DMS53 treated with DMSO at 0.1 percent for 48 hours (cell line): ENCODE results near the gene C1orf56.

ENCODE experiments used
- DNase-seq: peaks from one replicate; lab custom pipeline; 2025; ENCODE audit not compliant: unreplicated experiment; lab: John Stamatoyannopoulos, UW

C1orf56 gene

DNA sequence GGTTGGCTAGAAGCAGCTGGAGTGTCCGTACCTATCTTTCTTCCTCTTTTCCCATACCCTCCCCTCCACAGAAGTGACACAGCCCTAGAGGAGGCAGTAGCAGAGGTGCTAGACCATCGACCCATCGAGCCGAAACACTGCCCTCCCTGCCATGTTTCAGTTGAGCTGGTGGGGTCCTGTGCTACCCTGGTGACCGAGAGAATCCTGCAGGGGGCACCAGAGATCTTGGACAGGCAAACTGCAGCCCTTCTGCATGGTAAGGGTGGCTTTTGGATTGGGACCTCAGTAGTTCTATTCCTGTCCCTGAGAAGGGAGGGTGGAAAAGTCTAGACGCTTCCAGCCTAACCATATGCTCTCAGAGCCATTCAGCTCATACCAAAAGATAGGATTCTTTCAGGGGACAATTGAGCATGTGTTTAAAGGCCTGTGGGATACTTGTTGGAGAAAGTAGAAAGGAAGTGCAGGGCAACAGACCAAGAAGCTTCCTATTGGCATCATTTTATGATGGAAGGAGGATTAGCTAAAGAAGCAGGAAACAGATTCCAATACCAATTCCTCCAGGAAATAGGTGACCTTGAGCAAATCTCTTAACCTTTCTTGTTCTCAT lies 22.9 kb upstream of the C1orf56 start:
- DNase-seq = peak; percentile 59

DNA sequence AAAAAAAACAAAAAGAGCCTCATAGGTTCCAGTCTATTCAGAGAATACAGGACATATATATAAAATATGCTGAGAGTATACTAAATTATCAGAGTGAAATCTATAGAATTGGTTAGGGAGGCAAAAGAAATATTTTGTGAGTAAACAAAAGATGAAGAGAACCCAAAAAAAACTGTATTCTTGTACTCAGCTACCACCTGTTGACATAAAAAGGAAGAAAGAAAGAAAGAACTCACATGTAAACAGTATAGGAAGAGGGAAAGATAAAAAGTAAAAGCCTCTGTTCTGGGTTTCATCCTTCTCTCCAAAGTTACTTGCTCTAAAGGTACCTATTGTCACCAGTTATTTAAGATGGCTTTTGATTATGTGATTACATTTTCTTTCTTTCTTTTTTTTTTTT lies 21.1 kb upstream of the C1orf56 start:
- no peak for DNase-seq

DNA sequence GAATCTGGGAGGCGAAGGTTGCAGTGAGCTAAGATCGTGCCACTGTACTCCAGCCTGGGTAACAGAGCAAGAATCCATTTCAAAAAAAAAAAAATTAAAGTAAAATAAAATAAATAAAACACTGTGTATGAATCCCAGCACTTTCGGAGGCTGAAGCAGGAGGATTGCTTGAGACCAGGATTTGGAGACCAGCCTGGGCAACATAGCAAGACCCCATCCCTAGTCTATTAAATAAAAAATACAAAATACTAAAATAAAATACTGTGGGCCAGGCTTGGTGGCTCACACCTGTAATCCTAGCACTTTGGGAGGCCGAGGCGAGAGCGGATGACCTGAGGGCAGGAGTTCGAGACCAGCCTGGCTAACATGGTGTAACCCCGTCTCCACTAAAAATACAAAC lies 15.4 kb upstream of the C1orf56 start:
- no peak for DNase-seq

DNA sequence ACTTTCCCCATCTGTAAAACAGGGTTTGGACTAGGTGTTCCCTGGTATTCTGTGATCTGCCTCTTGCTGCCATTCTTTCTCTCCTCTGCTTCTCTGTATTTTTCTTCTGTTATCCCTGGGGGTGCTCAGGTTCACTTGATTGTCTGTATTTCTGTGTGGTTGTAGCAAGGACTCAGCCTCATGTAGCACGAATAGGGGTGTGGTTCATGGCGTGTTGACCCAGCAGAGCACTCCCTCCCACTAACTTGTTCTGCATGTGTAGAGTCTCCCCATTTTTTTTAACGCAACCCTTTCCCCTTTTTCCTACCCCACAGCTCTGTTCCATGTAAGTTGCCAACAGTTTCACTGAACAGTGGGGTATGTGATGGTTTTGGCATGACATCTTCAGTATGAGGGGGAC lies 12.4 kb upstream of the C1orf56 start:
- DNase-seq = no peak

DNA sequence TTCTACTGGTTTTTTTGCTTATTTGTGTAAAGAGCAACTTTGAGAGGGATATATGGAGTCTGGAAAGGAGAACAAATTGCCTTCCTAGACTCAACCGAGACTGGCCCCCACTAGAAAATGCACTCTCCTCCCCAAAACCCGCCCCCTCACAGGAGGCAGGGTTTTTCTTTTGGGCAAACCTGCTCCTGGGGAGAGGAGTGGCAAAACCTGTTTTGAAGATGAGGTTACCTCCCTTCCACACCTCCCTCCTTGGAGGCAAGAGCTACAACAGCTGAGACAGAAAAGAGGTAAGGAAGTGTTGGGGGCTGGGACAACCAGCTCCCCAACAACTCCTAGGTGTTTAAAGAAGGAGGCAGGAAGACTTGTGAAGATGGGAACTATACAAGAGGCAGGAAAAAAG lies 11.2 kb upstream of the C1orf56 start, which contains the start of gene BNIPL:
BNIPL (plus strand) TSS at position 231 of the 400 bp plus-strand sequence; CDS start at position 371, 140 bp downstream.
- no peak for DNase-seq

DNA sequence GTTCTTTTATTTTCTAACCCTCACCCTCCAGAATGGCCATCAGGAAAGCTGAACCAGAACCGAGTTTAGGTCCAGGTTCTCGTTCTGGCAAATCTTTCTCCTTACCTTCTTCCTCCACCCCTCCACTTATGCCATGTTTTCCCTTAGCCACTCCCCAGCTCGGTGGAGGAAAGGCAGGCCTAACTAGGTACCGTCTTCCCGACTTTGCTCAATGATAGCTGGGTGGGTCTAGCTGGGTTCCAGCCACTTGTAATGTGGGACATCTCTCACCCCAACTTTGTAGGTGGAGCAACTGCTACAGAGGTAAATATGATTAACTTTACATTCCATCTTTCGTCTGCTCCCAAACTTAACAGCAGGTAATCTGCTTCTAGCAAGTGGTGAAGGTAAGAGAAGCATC lies 10.5 kb upstream of the C1orf56 start:
- no peak for DNase-seq

DNA sequence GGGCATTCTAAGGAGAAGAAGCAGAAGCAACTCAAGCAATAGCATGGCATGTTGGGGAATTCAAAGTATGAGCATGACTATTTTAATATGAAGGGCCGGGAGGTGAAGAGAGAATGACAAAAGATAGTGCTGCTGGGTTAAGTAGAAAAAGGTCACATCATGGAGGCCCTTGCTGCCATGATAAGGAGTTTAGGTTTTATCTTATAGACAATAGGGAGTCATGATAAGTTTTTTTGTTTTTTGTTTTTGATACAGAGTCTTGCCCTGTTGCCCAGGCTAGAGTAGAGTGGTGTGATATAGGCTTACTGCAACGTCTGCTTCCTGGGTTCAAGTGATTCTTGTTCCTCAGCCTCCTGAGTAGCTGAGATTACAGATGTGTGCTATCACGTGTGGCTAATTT lies 8.0 kb upstream of the C1orf56 start:
- no peak for DNase-seq

DNA sequence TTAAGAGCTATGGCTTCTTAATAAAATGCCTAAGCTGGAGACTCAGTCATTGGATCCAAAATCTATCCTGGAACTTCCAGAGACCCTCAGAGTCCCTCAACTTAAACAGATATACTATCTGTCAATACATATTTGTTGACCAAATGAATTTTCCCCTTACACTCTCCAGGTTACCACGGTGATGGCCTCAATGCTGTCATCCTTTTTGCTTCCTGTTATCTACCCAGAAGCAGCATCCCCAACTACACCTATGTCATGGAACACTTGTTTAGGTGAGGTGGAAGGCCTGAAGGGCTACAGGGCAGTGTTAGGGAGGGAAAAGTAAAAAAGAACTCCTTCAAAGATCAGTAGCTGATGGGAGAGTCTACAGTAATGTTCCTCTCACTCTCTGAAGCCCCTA lies 4.4 kb upstream of the C1orf56 start:
- DNase-seq = no peak

DNA sequence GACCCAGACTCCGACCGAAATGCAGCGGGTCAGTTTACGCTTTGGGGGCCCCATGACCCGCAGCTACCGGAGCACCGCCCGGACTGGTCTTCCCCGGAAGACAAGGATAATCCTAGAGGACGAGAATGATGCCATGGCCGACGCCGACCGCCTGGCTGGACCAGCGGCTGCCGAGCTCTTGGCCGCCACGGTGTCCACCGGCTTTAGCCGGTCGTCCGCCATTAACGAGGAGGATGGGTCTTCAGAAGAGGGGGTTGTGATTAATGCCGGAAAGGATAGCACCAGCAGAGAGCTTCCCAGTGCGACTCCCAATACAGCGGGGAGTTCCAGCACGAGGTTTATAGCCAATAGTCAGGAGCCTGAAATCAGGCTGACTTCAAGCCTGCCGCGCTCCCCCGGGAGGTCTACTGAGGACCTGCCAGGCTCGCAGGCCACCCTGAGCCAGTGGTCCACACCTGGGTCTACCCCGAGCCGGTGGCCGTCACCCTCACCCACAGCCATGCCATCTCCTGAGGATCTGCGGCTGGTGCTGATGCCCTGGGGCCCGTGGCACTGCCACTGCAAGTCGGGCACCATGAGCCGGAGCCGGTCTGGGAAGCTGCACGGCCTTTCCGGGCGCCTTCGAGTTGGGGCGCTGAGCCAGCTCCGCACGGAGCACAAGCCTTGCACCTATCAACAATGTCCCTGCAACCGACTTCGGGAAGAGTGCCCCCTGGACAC lies 534 bp downstream of the C1orf56 start:
- peak; percentile 42 for DNase-seq

DNA sequence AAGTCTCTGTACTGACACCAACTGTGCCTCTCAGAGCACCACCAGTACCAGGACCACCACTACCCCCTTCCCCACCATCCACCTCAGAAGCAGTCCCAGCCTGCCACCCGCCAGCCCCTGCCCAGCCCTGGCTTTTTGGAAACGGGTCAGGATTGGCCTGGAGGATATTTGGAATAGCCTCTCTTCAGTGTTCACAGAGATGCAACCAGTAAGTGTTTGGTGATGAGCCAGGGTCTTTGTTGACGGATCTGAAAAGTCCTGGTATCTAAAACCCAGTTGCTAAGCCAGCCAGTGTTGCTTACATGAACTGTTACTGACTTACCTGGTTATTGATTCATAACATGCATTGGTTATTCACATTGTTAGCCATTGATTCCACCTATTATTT lies 1.1 kb downstream of the C1orf56 start:
- no peak for DNase-seq

DNA sequence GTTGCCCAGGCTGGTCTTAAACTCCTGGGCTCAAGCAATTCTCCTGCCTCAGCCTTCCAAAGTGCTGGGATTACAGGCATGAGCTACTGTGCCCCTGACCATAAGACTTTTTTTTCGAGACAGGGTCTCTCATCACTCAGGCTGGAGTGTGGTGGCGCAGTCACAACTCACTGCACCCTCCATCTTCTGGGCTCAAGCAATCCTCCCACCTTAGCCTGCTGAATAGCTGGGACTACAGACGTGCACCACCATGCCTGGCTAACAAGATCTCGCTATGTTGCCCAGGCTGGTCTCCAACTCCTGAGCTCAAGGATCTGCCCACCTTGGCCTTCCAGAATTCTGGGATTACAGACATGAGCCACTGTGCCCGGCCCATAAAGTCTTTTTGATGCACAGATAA lies 1.9 kb downstream of the C1orf56 start:
- no peak for DNase-seq

DNA sequence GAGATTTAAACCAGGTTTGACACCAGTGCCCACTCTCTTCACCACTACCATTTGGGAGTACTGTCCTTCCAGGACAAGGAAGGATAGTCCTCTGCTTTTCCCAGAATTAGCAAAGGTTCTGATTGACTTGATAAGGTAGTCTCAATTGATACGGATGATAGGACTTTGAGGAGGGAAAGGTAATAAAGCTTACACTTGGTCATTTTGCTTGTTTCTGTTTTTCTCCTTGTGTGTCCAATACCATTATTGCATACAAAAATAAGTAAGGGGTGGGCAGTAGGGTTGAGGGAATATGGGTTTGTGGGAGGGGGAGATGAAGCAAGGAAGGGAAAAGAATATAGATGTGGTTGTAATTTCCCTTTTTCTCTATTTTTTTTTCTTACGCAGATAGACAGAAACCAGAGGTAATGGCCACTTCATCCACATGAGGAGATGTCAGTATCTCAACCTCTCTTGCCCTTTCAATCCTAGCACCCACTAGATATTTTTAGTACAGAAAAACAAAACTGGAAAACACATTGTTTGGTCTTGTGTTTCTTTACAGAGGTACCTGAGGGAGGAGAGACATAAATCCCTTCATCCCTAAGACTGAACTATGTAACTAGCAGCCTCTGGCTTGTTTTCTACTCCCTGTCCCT lies 2.6 kb downstream of the C1orf56 start:
- no peak for DNase-seq

DNA sequence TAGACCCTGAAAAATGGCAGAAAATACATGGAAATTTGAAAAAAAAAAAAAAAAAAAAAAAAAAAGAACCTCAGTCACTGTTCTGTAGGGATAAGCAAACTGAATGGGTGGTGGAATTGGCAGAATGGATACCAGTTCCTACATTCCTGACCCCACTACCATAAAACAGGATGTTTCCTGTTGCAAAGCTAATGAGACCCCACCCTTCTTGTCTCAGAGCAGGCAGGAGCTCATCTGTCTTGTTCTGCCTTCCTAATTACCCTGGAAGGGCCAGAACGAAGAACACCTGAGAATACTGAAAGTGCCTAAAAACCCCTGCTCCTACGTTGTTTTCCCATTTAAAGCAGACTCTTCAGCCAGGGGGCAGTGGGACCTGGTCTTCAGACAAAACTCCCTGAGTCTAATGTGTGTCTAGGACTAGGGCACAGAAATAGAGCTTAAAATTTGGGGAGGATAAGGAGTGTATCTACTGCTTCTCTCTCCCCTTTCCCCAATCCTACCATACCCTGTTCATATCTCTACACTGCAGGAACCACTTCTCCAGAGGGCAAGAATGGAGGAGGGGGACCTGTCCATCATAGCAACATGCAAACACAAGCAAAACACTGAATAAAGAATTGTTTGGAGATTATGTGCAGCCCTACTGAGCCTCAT lies 3.9 kb downstream of the C1orf56 start:
- no peak for DNase-seq

DNA sequence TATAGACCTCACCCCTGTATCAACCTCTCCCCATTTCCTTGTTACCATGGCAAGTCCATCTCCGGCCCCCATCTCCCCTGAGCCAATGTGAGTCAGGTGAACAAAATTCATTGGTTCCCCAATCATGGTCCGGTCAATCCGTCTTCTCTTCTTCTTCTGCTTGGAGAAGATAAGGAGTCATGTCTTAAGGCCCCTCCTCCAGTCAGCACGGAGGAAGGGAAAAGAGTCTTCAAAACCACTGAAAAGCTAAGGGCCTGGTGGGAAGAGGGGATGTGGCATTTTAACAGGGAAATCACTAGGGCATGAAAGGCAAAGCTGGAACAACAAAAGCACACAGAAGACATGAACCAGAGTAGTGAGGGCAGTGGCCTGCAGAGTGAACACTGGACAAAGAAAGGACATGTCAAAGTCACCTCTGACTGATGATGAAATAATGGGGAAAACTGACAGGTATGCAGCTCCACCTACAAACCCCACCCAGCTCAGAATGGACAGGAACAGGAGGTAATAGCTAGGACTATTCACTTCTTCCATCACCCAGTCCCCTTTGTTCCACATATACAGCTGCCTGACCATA lies 7.5 kb downstream of the C1orf56 start:
- DNase-seq = no peak

DNA sequence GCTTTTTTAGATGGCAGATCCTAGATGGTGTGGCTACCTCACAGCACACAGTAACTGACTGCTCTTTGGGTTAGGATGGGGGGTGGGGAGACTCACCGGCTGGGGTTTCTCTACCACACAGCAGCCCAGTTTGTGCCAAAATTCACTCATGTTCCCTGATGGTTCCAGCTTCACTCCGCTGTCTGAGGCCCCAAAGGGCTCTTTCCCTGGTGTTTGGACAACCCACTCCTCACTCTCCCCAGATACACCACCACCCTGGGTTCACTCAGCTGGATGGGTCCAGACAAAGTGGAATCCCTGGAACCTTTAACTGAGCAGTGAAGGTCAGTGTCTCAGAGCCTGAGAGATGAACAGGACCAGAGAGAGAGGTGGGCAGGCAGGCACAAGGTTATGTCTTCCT lies 8.0 kb downstream of the C1orf56 start:
- DNase-seq = no peak

DNA sequence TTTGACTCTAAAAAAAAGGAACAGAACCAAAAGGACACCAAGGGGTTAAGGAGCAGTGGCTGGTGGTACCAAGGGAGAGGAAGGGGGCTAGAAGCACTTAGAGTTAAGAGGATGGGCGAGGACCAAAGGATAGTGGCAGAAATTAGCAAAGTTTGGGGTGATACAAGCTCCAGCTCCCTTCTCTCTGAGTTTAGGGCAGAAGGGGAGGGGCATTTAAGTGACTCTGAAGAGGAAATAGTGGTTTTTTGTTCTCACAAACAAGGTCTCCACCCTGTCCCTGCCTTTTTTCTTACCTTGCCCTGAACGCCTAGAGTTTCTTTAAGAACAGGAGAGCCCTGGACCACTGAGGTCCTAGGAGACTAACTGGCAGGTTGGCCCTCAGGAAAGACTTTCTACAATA lies 8.6 kb downstream of the C1orf56 start:
- no peak for DNase-seq

DNA sequence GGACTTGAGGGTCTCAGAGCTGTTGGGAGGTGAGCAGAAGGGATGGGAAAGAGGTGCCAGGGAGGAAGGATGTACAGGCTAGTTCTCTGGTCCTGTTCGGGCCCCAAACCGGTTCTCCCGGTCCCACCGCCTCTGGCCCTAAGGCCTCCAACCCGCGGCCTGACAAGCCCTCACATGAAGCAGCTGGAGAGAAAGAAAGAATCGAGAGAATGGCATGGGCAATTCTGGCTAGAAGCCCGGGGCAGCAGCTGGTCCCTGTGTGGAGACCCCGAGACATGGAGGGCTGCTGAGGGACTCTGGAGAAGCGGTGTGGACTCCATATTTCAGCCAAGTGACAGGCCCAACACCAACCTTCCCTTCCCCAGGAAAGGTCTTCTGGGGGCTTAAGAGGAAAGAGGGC lies 11.1 kb downstream of the C1orf56 start:
- DNase-seq = peak; percentile 76

DNA sequence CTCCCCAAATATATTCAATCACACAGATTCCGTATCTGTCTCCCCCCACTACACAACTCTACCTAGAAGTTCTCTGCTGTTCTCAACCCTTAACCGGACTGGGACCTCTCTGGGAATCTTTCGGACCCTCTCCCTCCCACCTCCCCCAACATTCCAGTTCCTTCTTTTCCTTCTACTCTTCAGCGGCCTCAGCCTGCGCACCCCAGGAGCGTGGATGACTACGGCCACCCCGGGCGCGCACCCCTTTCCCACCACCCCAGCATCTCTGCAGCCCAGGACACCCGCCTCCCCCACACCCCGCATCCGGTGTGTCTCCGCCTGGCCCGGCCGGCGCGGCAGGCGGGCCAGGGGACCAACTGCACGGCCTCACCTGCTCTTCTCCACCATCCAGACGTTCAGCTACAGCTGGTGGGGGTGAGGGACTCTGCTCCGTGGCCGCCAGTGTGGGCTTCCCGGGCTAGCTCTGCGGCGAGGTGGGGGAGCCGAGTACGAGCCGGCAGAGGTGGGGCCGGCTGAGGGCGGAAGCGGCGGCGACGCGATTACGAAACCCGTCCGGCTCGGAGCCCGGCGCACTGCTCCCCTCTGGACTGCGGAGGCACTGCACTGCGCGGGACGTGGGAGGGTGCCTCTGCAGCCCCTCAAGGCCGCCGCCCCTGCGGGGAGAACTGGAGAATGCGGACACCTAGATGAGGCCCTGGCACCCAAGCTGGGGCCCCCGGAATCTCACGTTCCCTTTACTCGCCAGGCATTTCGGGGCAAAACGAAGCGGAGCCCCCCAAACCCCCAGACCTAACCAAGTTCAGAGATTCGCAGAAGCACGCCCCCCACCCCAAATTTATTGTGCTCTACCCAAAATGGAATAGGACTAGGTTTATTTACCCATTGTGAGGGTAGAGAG lies 11.8 kb downstream of the C1orf56 start, which contains the start of gene CDC42SE1:
CDC42SE1 (minus strand) TSS at position 514 of the 898 bp plus-strand sequence. CDS start 3,892 bp downstream, outside the sequence.
- DNase-seq = peak; percentile 54

DNA sequence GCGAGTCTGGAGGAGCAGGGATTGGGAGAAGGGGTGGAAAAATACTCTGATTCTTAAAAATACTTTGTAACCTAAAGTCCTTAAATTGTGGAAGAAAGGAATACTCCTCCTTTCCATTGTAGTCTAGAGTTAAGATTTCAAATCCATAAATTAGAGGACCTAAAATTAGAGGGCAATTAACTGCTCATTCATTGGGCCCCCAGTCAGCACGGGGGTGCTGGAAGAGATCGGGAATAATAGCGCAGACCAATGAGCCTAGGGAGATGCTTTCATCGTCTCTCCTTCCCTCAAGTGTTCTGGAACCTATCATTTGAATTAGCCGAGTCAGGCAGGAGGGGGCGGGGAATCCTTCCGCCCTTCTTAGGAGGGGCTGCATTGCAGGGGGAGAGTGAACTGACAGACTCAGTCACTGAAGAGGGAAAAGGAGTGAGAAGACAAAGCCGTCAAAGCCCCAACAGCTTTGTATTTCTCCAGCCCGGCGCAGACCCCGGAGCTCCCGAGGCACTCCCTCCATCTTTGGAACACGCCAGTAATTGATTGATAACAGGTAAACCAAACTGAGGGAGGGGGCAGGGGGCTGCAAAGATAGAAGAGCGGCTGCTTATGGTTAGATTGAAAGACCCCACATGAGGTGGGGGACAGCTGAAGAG lies 12.6 kb downstream of the C1orf56 start, which contains the start of gene MLLT11:
MLLT11 (plus strand) TSS at position 391 of the 650 bp plus-strand sequence. CDS start 6,828 bp downstream, outside the sequence.
- peak; percentile 54 for DNase-seq
